HG03575 (cell line): ENCODE measurements around the gene TMTC4.

ENCODE experiments used
- ATAC-seq: cut with Tn5 transposase; IDR thresholded peaks from one replicate; pipeline ENCODE4 v1.9.1; 2021; ENCODE audit not compliant: unreplicated experiment, insufficient number of reproducible peaks, low FRiP score; ENCODE audit errors: extremely low read depth

Gene TMTC4

GRCh38 chr13:100559886-100560285 is 114.7 kb downstream of the TMTC4 start:
- ATAC-seq = no peak
